Body of pancreas (tissue), 4 donors: ENCODE measurements around the gene TCP11L2.

Experiments
- POLR2A ChIP-seq, 3 donors: fragments of 450-650 bp; IDR thresholded peaks; one replicate each; pipeline ENCODE4 v1.6.1; 2016; ENCODE audit warnings: antibody characterized with exemption in 3 of 3, mild to moderate bottlenecking in 2 of 3
- TF ChIP-seq, protein P1 (sequence below), 7 experiments: fragments of 450-650 bp in 4 of 7; fragments of 200-600 bp in 3 of 7; sonication (generic) in 3 of 7; IDR thresholded peaks; one replicate each; pipeline ENCODE4 v1.5.1; 2016 to 2019; ENCODE audit warnings: antibody characterized with exemption in 7 of 7

DNA sequence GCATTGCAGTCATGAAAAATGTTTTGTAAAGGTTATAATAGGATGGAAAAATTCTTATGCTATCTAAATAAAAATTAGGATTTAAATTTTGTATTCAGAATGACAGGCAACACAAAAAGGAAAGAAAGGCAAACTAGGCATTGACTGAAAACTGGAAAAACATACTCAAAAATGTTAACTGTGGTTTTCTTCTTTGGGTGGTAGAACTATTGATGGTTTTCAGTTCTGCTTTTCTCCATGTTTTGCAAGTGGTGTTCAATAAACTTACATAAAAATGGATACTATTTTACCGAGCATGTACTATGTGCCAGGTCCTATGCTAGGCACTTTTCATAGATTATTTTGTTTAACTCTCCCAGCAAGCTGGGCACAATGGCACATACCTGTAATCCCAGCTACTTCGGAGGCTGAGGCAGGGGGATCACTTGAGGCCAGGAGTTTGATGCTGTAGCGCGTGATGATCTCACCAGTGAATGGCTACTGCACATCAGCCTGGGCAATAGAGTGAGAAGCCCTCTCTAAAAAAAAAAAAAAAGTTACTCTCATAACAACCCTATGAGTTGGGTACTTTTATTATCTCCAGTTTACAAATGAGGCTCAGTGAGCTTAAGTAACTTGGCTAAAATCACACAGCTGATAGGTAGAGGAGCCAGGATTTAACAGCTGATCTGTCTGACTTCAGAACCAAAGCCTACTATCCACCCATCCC, 26.3 kb upstream of the TCP11L2 start:
- TF ChIP-seq POLR2A (IDR thresholded peaks at IDR 0.05): no peak
- TF ChIP-seq, protein P1, sequence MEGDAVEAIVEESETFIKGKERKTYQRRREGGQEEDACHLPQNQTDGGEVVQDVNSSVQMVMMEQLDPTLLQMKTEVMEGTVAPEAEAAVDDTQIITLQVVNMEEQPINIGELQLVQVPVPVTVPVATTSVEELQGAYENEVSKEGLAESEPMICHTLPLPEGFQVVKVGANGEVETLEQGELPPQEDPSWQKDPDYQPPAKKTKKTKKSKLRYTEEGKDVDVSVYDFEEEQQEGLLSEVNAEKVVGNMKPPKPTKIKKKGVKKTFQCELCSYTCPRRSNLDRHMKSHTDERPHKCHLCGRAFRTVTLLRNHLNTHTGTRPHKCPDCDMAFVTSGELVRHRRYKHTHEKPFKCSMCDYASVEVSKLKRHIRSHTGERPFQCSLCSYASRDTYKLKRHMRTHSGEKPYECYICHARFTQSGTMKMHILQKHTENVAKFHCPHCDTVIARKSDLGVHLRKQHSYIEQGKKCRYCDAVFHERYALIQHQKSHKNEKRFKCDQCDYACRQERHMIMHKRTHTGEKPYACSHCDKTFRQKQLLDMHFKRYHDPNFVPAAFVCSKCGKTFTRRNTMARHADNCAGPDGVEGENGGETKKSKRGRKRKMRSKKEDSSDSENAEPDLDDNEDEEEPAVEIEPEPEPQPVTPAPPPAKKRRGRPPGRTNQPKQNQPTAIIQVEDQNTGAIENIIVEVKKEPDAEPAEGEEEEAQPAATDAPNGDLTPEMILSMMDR (IDR thresholded peaks at IDR 0.05): no peak
